Aorta (tissue), 5 donors: ENCODE results near the gene NWD2. TPM values are rescaled to one million over a fixed set of nuclear protein-coding genes. Genes with fewer than 3 reads are reported as not detected.
"Not testable (repeated sequence)": the region's sequence is repeated elsewhere in the genome, so short reads cannot be mapped to it uniquely, and the experiment has no call there.

ENCODE experiments used
- ATAC-seq: fragments of 200-7000 bp; cut with Tn5 transposase; one replicate; pipeline ENCODE4 v1.9.1; 2022; ENCODE audit warnings: moderate library complexity; ENCODE audit not compliant: low FRiP score
- DNase-seq, 2 donors: peaks; one replicate each; pipeline ENCODE4 v3.0.0-alpha.2; 2020
- H3K27ac ChIP-seq, 2 donors: one replicate each; pipeline ENCODE4 v1.5.1; 2013; ENCODE audit warnings: low read length in 2 of 2, mild to moderate bottlenecking in 2 of 2, moderate library complexity in 2 of 2, control low read depth in 1 of 2, inconsistent platforms in 1 of 2, low read depth in 1 of 2
- H3K27me3 ChIP-seq, 2 donors: one replicate each; pipeline ENCODE4 v1.6.1; 2013; ENCODE audit warnings: control low read depth in 1 of 2, low read length in 1 of 2, mild to moderate bottlenecking in 1 of 2, moderate library complexity in 1 of 2; ENCODE audit not compliant: insufficient read depth in 2 of 2, control insufficient read depth in 1 of 2
- H3K36me3 ChIP-seq, 2 donors: one replicate each; pipeline ENCODE4 v1.6.1; 2013; ENCODE audit warnings: control low read depth in 1 of 2, low read length in 1 of 2, mild to moderate bottlenecking in 1 of 2; ENCODE audit not compliant: insufficient read depth in 2 of 2, control insufficient read depth in 1 of 2
- H3K4me1 ChIP-seq, 2 donors: one replicate each; pipeline ENCODE4 v1.6.1; 2013; ENCODE audit warnings: low read length in 2 of 2, control low read depth in 1 of 2, mild to moderate bottlenecking in 1 of 2, moderate library complexity in 1 of 2; ENCODE audit not compliant: insufficient read depth in 2 of 2, control insufficient read depth in 1 of 2
- H3K4me3 ChIP-seq, 2 donors: one replicate each; pipeline ENCODE4 v1.5.1; 2013; ENCODE audit warnings: low read length in 2 of 2, control low read depth in 1 of 2, mild to moderate bottlenecking in 1 of 2
- H3K9me3 ChIP-seq: one replicate; pipeline ENCODE4 v1.6.1; 2013; ENCODE audit warnings: mild to moderate bottlenecking, low read length; ENCODE audit not compliant: control insufficient read depth
- WGBS, 2 donors: extraction: QIAGEN DNeasy Blood & Tissue Kit; methylation state at CpG; one replicate each; pipeline ENCODE4 v1.1.7; 2013; 5-methylcytosine and 5-hydroxymethylcytosine counted together
- intact Hi-C, 2 donors: fragments of 100-400 bp; cut with DNase I; formaldehyde crosslinking; loops; one replicate each; pipeline versions ENCODE4 v1.14.2 to v1.15.0; 2022
- microRNA-seq, 2 donors: library from miRNA; unstranded; fragments of <30 nt; microRNA quantifications; one replicate each; pipeline ENCODE4 v1.2.0, GENCODE V29; 2020
- polyA plus RNA-seq, 2 donors: library from polyadenylated mRNA; stranded (reverse); fragments of 200-250 nt; gene quantifications; one replicate each; pipeline ENCODE4 v1.2.3, GENCODE V29; 2013
- total RNA-seq, 2 donors: library from RNA; stranded (reverse); fragmentation: NEBNext Ultra II Directional; extraction: Animal tissue kit (Norgen Biotek cat#: 25700); gene quantifications; one replicate each; pipeline ENCODE4 v1.2.1, GENCODE V29; 2021
- donor health status: healthy with polysubstance abuse.
- donor health status: Bipolar disorder and iron deficiency.
- donor health status: DM: no; HTN: no; CAD: no.
- donor health status: DM: no; HTN: no; CAD: no.
- donor health status: DM: yes; HTN: yes; CAD: no.

Gene NWD2
- total and polyA plus RNA-seq, 4 donors, result 0.13 TPM; not detected in 3

- no peaks in the 10 kb centered on the region for H3K36me3 ChIP-seq
- no peaks in the 10 kb centered on the region for H3K4me1 ChIP-seq
- peaks cover 0 to 2% of the 10 kb centered on the region in 2 donors for H3K27me3 ChIP-seq
- ATAC-seq (no peak), DNase-seq (no peak)
- no peaks in the 10 kb centered on the region for H3K9me3 ChIP-seq
- intact Hi-C loops, result no loop called here
- H3K4me3 ChIP-seq, result no peak overlapping the region
- 76 to 77% methylated on average over 9 of the region's 9 CpGs for WGBS, 2 donors
- no peak overlapping the region for H3K27ac ChIP-seq
Measured at GRCh38 chr4:37490391-37491347, 246.1 kb downstream of the NWD2 start.

DNA sequence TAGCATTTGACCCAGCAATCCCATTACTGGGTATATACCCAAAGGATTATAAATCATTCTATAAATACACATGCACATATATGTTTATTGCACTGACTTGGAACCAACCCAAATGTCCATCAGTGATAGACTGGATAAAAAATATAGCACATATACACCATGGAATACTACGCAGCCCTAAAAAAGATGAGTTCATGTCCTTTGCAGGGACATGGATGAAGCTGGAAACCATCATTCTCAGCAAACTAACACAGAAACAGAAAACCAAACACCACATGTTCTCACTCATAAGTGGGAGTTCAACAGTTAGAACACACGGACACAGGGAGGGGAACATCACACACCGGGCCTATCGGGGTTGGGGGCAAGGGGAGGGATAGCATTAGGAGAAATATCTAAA is 250.8 kb downstream of the NWD2 start:
- H3K27me3 ChIP-seq, DNase-seq, intact Hi-C loops, H3K36me3 ChIP-seq, H3K4me3 ChIP-seq, H3K27ac ChIP-seq, H3K9me3 ChIP-seq, H3K4me1 ChIP-seq, ATAC-seq: not testable (repeated sequence)
- 91 to 95% methylated on average over 4 of the region's 4 CpGs for WGBS, 2 donors

Small RNAs within 50 kb of the gene (microRNA-seq; reads per million reads assigned to microRNA genes)
- gene MIR4801, result 0 reads per million in 2 donors
